Body of pancreas (tissue), 4 donors: ENCODE measurements around the gene NTSR1. TPM values are rescaled to one million over a fixed set of nuclear protein-coding genes. Genes with fewer than 3 reads are reported as not detected.

Experiments used
- ATAC-seq: fragments of 150-250 bp; one replicate; pipeline ENCODE4 v1.9.1; 2016
- DNase-seq, 4 donors: peaks; one replicate each; pipeline ENCODE4 v3.0.0-alpha.2; 2019
- H3K27ac ChIP-seq, 4 donors: fragments of 200-600 bp; sonication (generic); 1 replicate in 3 of 4; 2 replicates in 1 of 4; pipeline versions ENCODE4 v1.5.1 to v1.6.1; 2016 to 2019; ENCODE audit warnings: mild to moderate bottlenecking in 1 of 4, mixed read lengths in 1 of 4, moderate library complexity in 1 of 4
- H3K27me3 ChIP-seq, 2 donors: fragments of 200-600 bp; sonication (generic); one replicate each; pipeline ENCODE4 v1.6.0; 2016; ENCODE audit warnings: mild to moderate bottlenecking in 1 of 2
- H3K36me3 ChIP-seq, 2 donors: fragments of 200-600 bp; sonication (generic); replicated peaks in 1 of 2; 2 replicates each; pipeline ENCODE4 v1.5.1; 2016; ENCODE audit warnings: low read depth in 2 of 2; ENCODE audit not compliant: insufficient read depth in 1 of 2
- H3K4me1 ChIP-seq: fragments of 200-600 bp; sonication (generic); one replicate; pipeline ENCODE4 v1.6.0; 2016
- H3K4me3 ChIP-seq, 2 donors: fragments of 200-600 bp; sonication (generic); 1 replicate in 1 of 2; 2 replicates in 1 of 2; pipeline ENCODE4 v1.5.1; 2016 to 2019
- H3K9me3 ChIP-seq, 3 donors: fragments of 200-600 bp; sonication (generic); 1 replicate in 2 of 3; 2 replicates in 1 of 3; pipeline ENCODE4 v1.5.1; 2016
- CTCF ChIP-seq, 7 experiments: fragments of 450-650 bp in 4 of 7; fragments of 200-600 bp in 3 of 7; sonication (generic) in 3 of 7; IDR thresholded peaks; one replicate each; pipeline ENCODE4 v1.5.1; 2016 to 2019; ENCODE audit warnings: antibody characterized with exemption in 7 of 7
- POLR2A ChIP-seq, 3 donors: fragments of 450-650 bp; IDR thresholded peaks; one replicate each; pipeline ENCODE4 v1.6.1; 2016; ENCODE audit warnings: antibody characterized with exemption in 3 of 3, mild to moderate bottlenecking in 2 of 3
- WGBS, 2 donors: methylation state at CpG; one replicate each; pipeline ENCODE4 v1.1.5; 2017; 5-methylcytosine and 5-hydroxymethylcytosine counted together
- intact Hi-C: fragments of 100-400 bp; cut with DNase I; formaldehyde crosslinking; loops from one replicate; pipeline ENCODE4 v1.15.1; 2023
- total RNA-seq, 2 donors: library from RNA; depleted of rRNA; stranded (reverse); fragments of >200 nt; gene quantifications; one replicate each; pipeline ENCODE4 v1.1.0, GENCODE V29; 2016

NTSR1 gene
- total RNA-seq, 2 donors from 2014 or later, result not detected

GRCh38 chr20:62804627-62805154 lies 96.1 kb downstream of the NTSR1 start, which contains the start of gene OGFR:
Gene OGFR (plus strand): TSS chr20:62804835. CDS start chr20:62804860, 25 bp downstream.
- Histone ChIP-seq H3K9me3 (no peaks in the 10 kb centered on the region), H3K36me3 (peaks cover 7 to 11% of the 10 kb centered on the region in 2 donors), H3K4me3 (peak within 1 kb of the TSS; percentile 88 to 93), H3K4me1 (peaks cover 24% of the 10 kb centered on the region), H3K27me3 (no peaks in the 10 kb centered on the region), H3K27ac (peak within 1 kb of the TSS; percentile 8 to 81 (median 74))
- intact Hi-C loops, result no loop called here
- ATAC-seq (peak; percentile 61), DNase-seq (peak; percentile 55 to 66 (median 58))
- TF ChIP-seq POLR2A (IDR thresholded peaks at IDR 0.05), result peak in 1 of 3 donors; percentile 46
- TF ChIP-seq CTCF (IDR thresholded peaks at IDR 0.05), result no peak
- 0% methylated on average over 50 of the region's 77 CpGs; no CpG with 5 or more reads in 1 of the 2 donors for WGBS, 2 donors

GRCh38 chr20:62805155-62805710 lies 96.6 kb downstream of the NTSR1 start:
- Histone ChIP-seq H3K4me3 (peak overlapping the region; percentile 88 to 93), H3K36me3 (peaks cover 10 to 12% of the 10 kb centered on the region in 2 donors), H3K27me3 (no peaks in the 10 kb centered on the region), H3K4me1 (peaks cover 24% of the 10 kb centered on the region), H3K27ac (peak overlapping the region; percentile 8 to 81 (median 74)), H3K9me3 (no peaks in the 10 kb centered on the region)
- DNase-seq (peak in 3 of 4 donors; percentile 37 to 45 (median 43)), ATAC-seq (peak; percentile 30)
- 1% methylated on average over 57 of the region's 58 CpGs; no CpG with 5 or more reads in 1 of the 2 donors for WGBS, 2 donors
- TF ChIP-seq POLR2A (IDR thresholded peaks at IDR 0.05), result no peak
- TF ChIP-seq CTCF (IDR thresholded peaks at IDR 0.05), result no peak
- intact Hi-C loops, result no loop called here

GRCh38 chr20:62805711-62806382 lies 97.2 kb downstream of the NTSR1 start:
- peak in 2 of 4 donors; percentile 29 to 68 for DNase-seq
- intact Hi-C loops, result no loop called here

GRCh38 chr20:62806383-62807050 lies 97.9 kb downstream of the NTSR1 start:
- Histone ChIP-seq H3K27ac (peak overlapping the region in 2 of 4 donors; percentile 73 to 81), H3K9me3 (no peaks in the 10 kb centered on the region), H3K36me3 (peaks cover 14 to 16% of the 10 kb centered on the region in 2 donors), H3K4me3 (no peak overlapping the region), H3K27me3 (no peaks in the 10 kb centered on the region), H3K4me1 (peaks cover 24% of the 10 kb centered on the region)
- ATAC-seq (no peak), DNase-seq (no peak)
- TF ChIP-seq CTCF (IDR thresholded peaks at IDR 0.05) (no peak), POLR2A (IDR thresholded peaks at IDR 0.05) (no peak)
- 63 to 72% methylated on average over 9 to 10 of the region's 11 CpGs for WGBS, 2 donors
- intact Hi-C loops, result no loop called here

More at GRCh38 chr20:62805711-62806382, 97.2 kb downstream of the NTSR1 start:
- WGBS, 2 donors, result 34 to 84% methylated on average over 9 to 24 of the region's 25 CpGs
- Histone ChIP-seq H3K4me1 (peaks cover 24% of the 10 kb centered on the region), H3K27ac (peak overlapping the region; percentile 8 to 81 (median 74)), H3K27me3 (no peaks in the 10 kb centered on the region), H3K9me3 (no peaks in the 10 kb centered on the region), H3K36me3 (peaks cover 10 to 15% of the 10 kb centered on the region in 2 donors), H3K4me3 (peak overlapping the region in 1 of 2 donors; percentile 93)
- peak in 1 of 3 donors; percentile 24 for TF ChIP-seq POLR2A (IDR thresholded peaks at IDR 0.05)
- no peak for TF ChIP-seq CTCF (IDR thresholded peaks at IDR 0.05)
- ATAC-seq, result no peak
